RWPE1 (cell line): ENCODE measurements around the gene ZNF790.
"Not testable (repeated sequence)": the region's sequence is repeated elsewhere in the genome, so short reads cannot be mapped to it uniquely, and the experiment has no call there.

Experiments
- CTCF ChIA-PET: fragments of 350-600 bp; sonication (Branson Sonifier 250); formaldehyde crosslinking; extraction: SDS; loops from one replicate; lab custom pipeline; 2021; lab: Yijun Ruan, JAX
- POLR2A ChIA-PET: fragments of 400-600 bp; formaldehyde crosslinking; extraction: SDS; loops from one replicate; lab custom pipeline; 2020; ENCODE audit warnings: antibody characterized with exemption; ENCODE audit not compliant: low non-redundant PET; lab: Yijun Ruan, JAX
- DNase-seq: peaks from one replicate; pipeline ENCODE4 v3.0.0; 2012; ENCODE audit warnings: low spot score
- H3K27ac ChIP-seq: fragments of 450-650 bp; 2 replicates; pipeline ENCODE4 v1.5.1; 2017
- TF ChIP-seq, protein P1 (sequence below): fragments of 450-650 bp; conservative IDR thresholded peaks from 2 replicates; pipeline ENCODE4 v1.5.1; 2017; ENCODE audit warnings: low read depth, mild to moderate bottlenecking

Gene ZNF790

GRCh38 chr19:36807029-36807428, 31.2 kb downstream of the ZNF790 start:
- no peak overlapping the region for H3K27ac ChIP-seq
- TF ChIP-seq, protein P1, sequence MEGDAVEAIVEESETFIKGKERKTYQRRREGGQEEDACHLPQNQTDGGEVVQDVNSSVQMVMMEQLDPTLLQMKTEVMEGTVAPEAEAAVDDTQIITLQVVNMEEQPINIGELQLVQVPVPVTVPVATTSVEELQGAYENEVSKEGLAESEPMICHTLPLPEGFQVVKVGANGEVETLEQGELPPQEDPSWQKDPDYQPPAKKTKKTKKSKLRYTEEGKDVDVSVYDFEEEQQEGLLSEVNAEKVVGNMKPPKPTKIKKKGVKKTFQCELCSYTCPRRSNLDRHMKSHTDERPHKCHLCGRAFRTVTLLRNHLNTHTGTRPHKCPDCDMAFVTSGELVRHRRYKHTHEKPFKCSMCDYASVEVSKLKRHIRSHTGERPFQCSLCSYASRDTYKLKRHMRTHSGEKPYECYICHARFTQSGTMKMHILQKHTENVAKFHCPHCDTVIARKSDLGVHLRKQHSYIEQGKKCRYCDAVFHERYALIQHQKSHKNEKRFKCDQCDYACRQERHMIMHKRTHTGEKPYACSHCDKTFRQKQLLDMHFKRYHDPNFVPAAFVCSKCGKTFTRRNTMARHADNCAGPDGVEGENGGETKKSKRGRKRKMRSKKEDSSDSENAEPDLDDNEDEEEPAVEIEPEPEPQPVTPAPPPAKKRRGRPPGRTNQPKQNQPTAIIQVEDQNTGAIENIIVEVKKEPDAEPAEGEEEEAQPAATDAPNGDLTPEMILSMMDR, result no peak
- DNase-seq, result no peak
- ChIA-PET POLR2A (no interaction called here), CTCF (no interaction called here)

GRCh38 chr19:36805364-36805763, 32.8 kb downstream of the ZNF790 start:
- no peak for DNase-seq
- TF ChIP-seq, protein P1, result no peak
- no peak overlapping the region for H3K27ac ChIP-seq
- ChIA-PET CTCF (interaction anchor here (0.5 to 0.6 kb wide), 2 partner anchors 26 to 231 kb away, joined by 3 to 5 read pairs; no protein-coding TSS in a partner anchor), POLR2A (no interaction called here)

DNA sequence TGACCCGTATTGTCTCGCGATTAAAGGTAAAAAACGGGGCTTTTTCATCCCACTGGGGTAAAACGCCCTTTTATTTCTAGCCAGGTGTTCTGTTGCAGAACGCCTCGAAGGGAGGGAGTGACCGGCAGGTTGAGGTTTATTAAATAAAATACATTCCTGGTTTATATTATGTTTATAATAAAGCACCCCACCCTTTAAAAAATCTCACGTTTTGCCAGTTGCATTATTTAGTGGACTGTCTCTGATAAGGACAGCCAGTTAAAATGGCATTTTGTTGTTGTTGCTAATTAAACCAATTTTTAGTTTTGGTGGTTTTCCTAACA, 40.4 kb downstream of the ZNF790 start:
- ChIA-PET CTCF (no interaction called here), POLR2A (interaction anchor here (1.0 kb wide), 1 partner anchor 40 kb away, joined by 4 read pairs; no protein-coding TSS in a partner anchor)
- TF ChIP-seq, protein P1, result no peak
- H3K27ac ChIP-seq, result peak overlapping the region; percentile 74
- DNase-seq, result no peak

- CTCF ChIA-PET, result no interaction called here
- TF ChIP-seq, protein P1, result no peak
- DNase-seq, result no peak
- POLR2A ChIA-PET, result interaction anchor here (1.0 kb wide), 1 partner anchor 41 kb away, joined by 4 read pairs; no protein-coding TSS in a partner anchor
- H3K27ac ChIP-seq, result peak overlapping the region; percentile 74
Observed at GRCh38 chr19:36796714-36796992, 41.5 kb downstream of the ZNF790 start.

DNA sequence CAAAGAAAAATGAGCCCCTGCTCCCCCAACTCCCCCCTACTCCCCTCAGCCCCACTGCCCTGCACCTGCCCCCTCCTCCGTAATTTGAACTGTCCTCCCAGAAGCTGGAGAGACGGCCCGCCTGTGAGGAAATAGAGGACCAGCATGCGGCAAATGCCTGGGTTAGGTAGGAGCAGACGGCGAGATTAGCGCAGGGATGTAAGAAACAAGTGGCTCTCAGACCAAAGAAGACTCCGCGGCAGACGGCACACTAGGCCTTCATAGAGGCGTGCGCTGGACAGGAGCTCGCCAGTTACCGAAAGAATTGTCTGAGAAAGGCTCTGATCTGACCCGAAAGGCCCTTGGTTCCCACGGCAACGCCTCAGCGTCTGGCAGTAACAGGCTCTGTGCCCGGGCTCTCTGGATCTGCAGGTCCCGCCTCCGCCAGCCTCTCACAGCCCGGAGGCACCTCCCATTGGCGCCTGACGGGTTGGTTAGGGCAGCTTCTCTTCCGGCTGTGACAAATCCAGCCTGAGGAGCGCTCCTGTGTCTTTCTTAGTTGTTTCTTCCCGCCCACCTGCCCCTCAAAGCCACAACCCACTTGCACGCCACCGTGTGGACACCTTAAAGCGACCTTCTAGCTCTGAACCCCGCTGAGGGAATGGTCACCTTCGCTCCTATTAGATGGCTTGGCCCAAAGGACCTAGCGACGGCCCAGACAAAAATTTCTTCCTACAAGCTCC, 46.6 kb downstream of the ZNF790 start:
- DNase-seq, POLR2A ChIA-PET, H3K27ac ChIP-seq, CTCF ChIA-PET: not testable (repeated sequence)

DNA sequence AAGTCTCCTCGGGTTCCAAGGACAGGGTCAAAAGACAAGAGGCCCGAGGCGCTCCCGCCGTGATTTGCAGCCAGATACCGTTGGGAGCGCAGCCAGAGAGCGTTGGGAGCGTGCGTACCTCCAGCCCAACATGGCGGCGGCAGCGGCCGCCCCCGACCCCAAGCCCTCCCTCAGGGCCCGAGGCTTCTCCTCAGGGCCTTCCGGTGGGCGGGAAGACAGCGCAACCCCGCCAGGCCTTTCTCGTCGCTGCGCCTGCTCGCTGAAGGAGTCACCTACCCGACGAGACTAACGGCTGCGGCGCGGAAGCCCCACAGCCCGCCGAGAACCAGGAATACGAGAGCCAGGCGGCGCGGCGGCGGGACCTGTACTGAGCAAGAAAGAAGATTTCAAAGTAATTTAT, 62.4 kb downstream of the ZNF790 start:
- TF ChIP-seq, protein P1, result no peak
- H3K27ac ChIP-seq, result no peak overlapping the region
- no peak for DNase-seq
- ChIA-PET CTCF (no interaction called here), POLR2A (no interaction called here)

DNA sequence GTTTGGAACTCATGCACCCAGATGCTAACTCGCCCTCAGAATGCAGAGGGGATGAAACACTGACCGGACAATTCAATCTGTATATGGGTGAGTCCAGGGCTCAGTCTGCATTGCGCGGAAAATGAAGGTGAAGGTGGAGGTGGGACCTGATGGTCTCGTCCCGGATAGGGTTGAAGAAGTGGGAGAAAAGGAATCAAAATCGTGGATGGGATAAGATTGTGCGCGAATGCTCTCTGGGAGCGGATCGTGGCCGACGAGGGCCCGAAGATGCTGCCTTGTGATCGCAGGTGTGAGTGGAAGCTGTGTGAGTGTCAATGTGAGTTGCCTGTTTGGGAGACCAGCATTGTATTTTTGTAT, 65.0 kb downstream of the ZNF790 start:
- peak overlapping the region; percentile 80 for H3K27ac ChIP-seq
- TF ChIP-seq, protein P1, result no peak
- ChIA-PET POLR2A (no interaction called here), CTCF (no interaction called here)
- DNase-seq, result no peak
